Measurements from ENCODE around the gene ZMAT1. TPM values are rescaled to one million over a fixed set of nuclear protein-coding genes. Genes with fewer than 3 reads are reported as not detected.
"Not testable (repeated sequence)": the region's sequence is repeated elsewhere in the genome, so short reads cannot be mapped to it uniquely, and the experiment has no call there.

Gene ZMAT1
- total RNA-seq, result 10 to 100 TPM; 12.5 to 18.8 TPM

DNA sequence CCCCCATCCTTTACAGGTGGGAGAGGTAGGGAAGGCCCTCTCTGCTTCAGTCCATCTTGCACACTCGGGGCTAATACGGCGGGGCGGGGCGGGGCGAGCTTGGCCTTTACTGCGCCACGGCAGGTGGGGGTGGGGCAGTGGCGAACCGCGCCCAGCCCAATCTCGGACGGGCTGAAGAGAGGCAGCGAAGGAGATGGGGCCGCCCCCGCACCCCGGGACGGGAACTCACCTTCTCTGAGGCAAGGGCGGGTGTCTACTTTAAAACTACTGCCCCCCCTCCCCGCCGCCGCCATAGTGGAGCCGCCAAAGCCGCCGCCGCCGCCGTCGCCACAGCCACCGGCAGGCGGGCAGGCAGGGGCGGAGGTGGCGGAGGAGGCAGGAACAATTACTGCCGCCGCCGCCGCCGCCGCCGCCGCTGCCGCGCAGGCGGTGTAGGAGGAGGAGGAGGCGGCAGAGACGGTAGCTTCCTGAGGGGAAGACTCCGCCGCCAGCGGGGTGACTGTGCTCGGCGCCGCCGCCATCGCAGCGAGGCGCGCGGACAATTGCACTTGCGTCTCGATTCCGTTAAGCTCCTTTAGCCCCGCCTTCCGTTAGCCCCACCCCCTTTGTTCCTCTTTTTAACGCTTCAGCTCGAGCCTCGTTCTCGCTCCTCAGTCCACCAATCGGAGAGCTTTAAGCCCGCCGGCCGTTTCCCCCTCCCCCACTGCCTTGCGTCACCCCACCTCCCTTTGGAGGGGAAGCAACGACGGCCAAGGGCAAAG lies at the start of gene ZMAT1:
TSS of gene ZMAT1 (minus strand) at position 540 of the 761 bp plus-strand sequence. CDS start at position 521, 19 bp downstream.
- peak; percentile 78 to 93 (median 93) for TF ChIP-seq POLR2A (IDR thresholded peaks at IDR 0.05)
- TF ChIP-seq, protein P1, sequence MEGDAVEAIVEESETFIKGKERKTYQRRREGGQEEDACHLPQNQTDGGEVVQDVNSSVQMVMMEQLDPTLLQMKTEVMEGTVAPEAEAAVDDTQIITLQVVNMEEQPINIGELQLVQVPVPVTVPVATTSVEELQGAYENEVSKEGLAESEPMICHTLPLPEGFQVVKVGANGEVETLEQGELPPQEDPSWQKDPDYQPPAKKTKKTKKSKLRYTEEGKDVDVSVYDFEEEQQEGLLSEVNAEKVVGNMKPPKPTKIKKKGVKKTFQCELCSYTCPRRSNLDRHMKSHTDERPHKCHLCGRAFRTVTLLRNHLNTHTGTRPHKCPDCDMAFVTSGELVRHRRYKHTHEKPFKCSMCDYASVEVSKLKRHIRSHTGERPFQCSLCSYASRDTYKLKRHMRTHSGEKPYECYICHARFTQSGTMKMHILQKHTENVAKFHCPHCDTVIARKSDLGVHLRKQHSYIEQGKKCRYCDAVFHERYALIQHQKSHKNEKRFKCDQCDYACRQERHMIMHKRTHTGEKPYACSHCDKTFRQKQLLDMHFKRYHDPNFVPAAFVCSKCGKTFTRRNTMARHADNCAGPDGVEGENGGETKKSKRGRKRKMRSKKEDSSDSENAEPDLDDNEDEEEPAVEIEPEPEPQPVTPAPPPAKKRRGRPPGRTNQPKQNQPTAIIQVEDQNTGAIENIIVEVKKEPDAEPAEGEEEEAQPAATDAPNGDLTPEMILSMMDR (IDR thresholded peaks at IDR 0.05), result peak in 3 of 7 experiments; percentile 7 to 17 (median 9)
- Histone ChIP-seq H3K27me3 (no peaks in the 10 kb centered on the region), H3K4me1 (no peaks in the 10 kb centered on the region), H3K36me3 (replicated peaks in 1 of 2; ENCODE audit: insufficient read depth in 1 of 2, low read depth in 2 of 2) (no peaks in the 10 kb centered on the region), H3K9me3 (no peaks in the 10 kb centered on the region), H3K4me3 (peak within 1 kb of the TSS; percentile 39 to 68), H3K27ac (peak within 1 kb of the TSS; percentile 51 to 95 (median 92))
- DNase-seq, result peak; percentile 92 to 96 (median 94)
- intact Hi-C loops (cut with DNase I), result no loop called here
- 0% methylated on average over 3 to 22 of the region's 74 CpGs for WGBS, 2 donors
- peak; percentile 95 for ATAC-seq

DNA sequence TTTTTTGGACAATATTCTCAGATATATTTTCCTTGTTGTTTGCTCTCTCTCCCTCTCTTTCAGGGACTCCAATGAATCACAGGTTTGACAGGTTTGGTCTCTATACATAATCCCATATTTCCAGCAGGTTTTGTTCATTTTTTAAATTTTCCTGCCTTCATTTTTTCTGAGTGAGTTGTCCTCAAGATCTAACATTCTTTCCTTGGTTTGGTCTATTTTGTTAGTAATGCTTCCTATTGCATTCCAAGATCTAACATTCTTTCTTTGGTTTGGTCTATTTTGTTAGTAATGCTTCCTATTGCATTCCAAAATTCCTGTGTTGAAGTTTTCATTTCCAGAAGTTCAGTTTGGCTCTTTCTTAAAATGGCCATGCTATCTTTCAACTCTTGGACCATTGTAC lies 45.3 kb upstream of the ZMAT1 start:
- H3K36me3 ChIP-seq (replicated peaks in 1 of 2; ENCODE audit: insufficient read depth in 1 of 2, low read depth in 2 of 2), result no peaks in the 10 kb centered on the region
- no peaks in the 10 kb centered on the region for H3K27me3 ChIP-seq
- H3K27ac ChIP-seq, result no peak overlapping the region
- ATAC-seq (no peak), DNase-seq (no peak)
- no peak overlapping the region for H3K4me3 ChIP-seq
- TF ChIP-seq, protein P1 (IDR thresholded peaks at IDR 0.05), result no peak
- TF ChIP-seq POLR2A (IDR thresholded peaks at IDR 0.05), result no peak
- intact Hi-C loops (cut with DNase I), result no loop called here
- no peaks in the 10 kb centered on the region for H3K4me1 ChIP-seq
- no peaks in the 10 kb centered on the region for H3K9me3 ChIP-seq

DNA sequence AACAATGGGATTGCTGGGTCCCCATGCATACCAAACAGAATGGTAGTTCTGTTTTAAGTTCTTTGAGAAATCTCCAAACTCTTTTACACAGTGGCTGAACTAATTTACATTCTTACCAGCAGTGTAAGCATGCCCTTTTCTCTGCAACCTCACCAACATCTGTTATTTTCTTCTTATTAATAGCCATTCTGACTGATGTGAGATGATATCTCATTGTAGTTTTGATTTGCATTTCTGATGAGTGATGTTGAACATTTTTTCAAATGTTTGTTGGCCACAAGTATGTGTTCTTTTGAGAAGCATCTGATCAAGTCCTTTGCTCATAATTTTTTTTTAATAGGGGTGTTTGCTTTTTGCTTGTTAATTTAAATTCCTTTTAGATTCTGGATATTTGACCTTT lies 41.2 kb upstream of the ZMAT1 start:
- no peaks in the 10 kb centered on the region for H3K9me3 ChIP-seq
- intact Hi-C loops (cut with DNase I), result no loop called here
- DNase-seq (no peak), ATAC-seq (no peak)
- no peaks in the 10 kb centered on the region for H3K36me3 ChIP-seq (replicated peaks in 1 of 2; ENCODE audit: insufficient read depth in 1 of 2, low read depth in 2 of 2)
- no peaks in the 10 kb centered on the region for H3K4me1 ChIP-seq
- no peak overlapping the region for H3K4me3 ChIP-seq
- no peaks in the 10 kb centered on the region for H3K27me3 ChIP-seq
- no peak overlapping the region for H3K27ac ChIP-seq
- no peak for TF ChIP-seq POLR2A (IDR thresholded peaks at IDR 0.05)
- TF ChIP-seq, protein P1 (IDR thresholded peaks at IDR 0.05), result no peak

DNA sequence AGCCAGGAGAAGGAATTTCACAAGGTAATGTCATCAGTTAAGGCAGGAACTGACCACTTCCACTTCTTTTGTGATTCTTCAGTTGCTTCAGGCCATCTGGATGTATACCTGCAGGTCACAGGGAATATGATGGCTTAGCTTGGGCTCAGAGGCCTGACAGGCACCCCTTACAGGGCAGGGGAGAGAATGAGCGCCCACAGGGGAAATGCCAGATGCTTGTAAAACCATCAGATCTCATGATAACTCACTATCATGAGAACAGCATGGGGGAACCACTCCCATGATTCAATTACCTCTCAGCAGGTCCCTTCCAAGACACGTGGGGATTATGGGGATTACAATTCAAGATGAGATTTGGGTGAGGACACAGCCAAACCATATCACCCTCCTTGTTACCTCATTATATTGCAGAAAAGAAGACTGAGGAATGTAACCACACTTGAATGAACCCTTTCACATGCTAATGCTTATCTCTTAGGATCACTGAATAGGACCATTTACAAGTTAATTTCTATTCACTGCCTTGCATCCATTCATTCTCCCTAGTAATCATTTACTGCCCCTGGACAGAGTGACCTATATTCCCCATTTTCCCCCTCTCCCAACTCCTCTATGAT lies 33.2 kb upstream of the ZMAT1 start:
- not testable (repeated sequence) for ATAC-seq

DNA sequence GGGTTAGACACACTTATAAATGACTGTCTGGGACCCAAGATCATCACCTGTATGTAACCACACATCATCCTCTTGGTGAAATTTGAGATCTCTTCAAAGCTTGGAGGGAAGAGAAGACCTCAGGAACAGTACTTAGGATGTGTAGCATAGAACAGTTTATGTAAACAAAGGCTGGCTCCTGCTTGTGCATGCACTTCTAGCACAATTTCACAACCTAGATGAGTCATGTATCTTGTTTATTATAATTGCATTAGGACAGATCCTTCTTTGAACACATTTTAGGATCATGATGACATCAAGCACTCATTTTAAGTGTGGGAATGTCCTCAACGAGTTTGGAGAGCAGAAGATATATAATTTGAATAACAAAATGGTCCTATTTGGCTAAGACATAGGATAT lies 26.3 kb upstream of the ZMAT1 start:
- H3K27me3 ChIP-seq, result no peaks in the 10 kb centered on the region
- no peaks in the 10 kb centered on the region for H3K36me3 ChIP-seq (replicated peaks in 1 of 2; ENCODE audit: insufficient read depth in 1 of 2, low read depth in 2 of 2)
- H3K27ac ChIP-seq, result no peak overlapping the region
- H3K9me3 ChIP-seq, result no peaks in the 10 kb centered on the region
- ATAC-seq, result no peak
- no peak overlapping the region for H3K4me3 ChIP-seq
- no peaks in the 10 kb centered on the region for H3K4me1 ChIP-seq
- DNase-seq, result no peak
- 41 to 45% methylated on average over 1 of the region's 1 CpG for WGBS, 2 donors
- intact Hi-C loops (cut with DNase I), result no loop called here
- no peak for TF ChIP-seq POLR2A (IDR thresholded peaks at IDR 0.05)
- TF ChIP-seq, protein P1 (IDR thresholded peaks at IDR 0.05), result no peak

More for the DNA sequence above, 33.2 kb upstream of the ZMAT1 start:
- H3K9me3 ChIP-seq; DNase-seq; H3K27me3 ChIP-seq; H3K36me3 ChIP-seq (replicated peaks in 1 of 2; ENCODE audit: insufficient read depth in 1 of 2, low read depth in 2 of 2); H3K4me1 ChIP-seq; intact Hi-C loops (cut with DNase I); H3K27ac ChIP-seq; H3K4me3 ChIP-seq: not testable (repeated sequence)
- 45 to 60% methylated on average over 2 of the region's 2 CpGs for WGBS, 2 donors
